AG04450 (cell line): ENCODE data around the gene XPNPEP2. TPM values are rescaled to one million over a fixed set of nuclear protein-coding genes. Genes with fewer than 3 reads are reported as not detected.

Source experiments
- CTCF ChIA-PET: fragments of 300-600, 350-600 bp; formaldehyde crosslinking; extraction: SDS; loops from one replicate; lab custom pipeline; 2022; ENCODE audit warnings: antibody characterized with exemption, inconsistent platforms; lab: Charles Lee
- POLR2A ChIA-PET: fragments of 350-600 bp; formaldehyde crosslinking; extraction: SDS; loops from one replicate; lab custom pipeline; 2021; ENCODE audit warnings: antibody characterized with exemption, inconsistent platforms; lab: Yijun Ruan, JAX
- DNase-seq: peaks from one replicate; pipeline ENCODE4 v3.0.0-alpha.2; 2011; ENCODE audit warnings: low read depth, low spot score
- H3K27ac ChIP-seq: one replicate; pipeline ENCODE4 v1.5.1; 2012; ENCODE audit warnings: low read depth, low read length, control low read depth
- H3K27me3 ChIP-seq: one replicate; pipeline ENCODE4 v1.6.0; 2012; ENCODE audit warnings: low read length; ENCODE audit not compliant: control insufficient read depth, insufficient read depth
- H3K4me3 ChIP-seq: 2 replicates; pipeline ENCODE4 v1.5.1; 2011; ENCODE audit warnings: mild to moderate bottlenecking, low read depth, low read length, control low read depth
- H3K9me3 ChIP-seq: 2 replicates; pipeline ENCODE4 v1.5.1; 2012; ENCODE audit warnings: low read length; ENCODE audit not compliant: control insufficient read depth, insufficient read depth
- CTCF ChIP-seq: IDR thresholded peaks from 2 replicates; pipeline ENCODE4 v1.5.1; 2011; ENCODE audit warnings: low read depth, low read length, control low read depth, inconsistent platforms
- polyA plus RNA-seq: library from polyadenylated mRNA; depleted of rRNA; stranded (reverse); fragments of >200 nt; gene quantifications from 2 replicates; pipeline ENCODE4 v1.2.3, GENCODE V29; 2011

Gene XPNPEP2
- polyA plus RNA-seq, 1 experiment, result 0.45 TPM

DNA sequence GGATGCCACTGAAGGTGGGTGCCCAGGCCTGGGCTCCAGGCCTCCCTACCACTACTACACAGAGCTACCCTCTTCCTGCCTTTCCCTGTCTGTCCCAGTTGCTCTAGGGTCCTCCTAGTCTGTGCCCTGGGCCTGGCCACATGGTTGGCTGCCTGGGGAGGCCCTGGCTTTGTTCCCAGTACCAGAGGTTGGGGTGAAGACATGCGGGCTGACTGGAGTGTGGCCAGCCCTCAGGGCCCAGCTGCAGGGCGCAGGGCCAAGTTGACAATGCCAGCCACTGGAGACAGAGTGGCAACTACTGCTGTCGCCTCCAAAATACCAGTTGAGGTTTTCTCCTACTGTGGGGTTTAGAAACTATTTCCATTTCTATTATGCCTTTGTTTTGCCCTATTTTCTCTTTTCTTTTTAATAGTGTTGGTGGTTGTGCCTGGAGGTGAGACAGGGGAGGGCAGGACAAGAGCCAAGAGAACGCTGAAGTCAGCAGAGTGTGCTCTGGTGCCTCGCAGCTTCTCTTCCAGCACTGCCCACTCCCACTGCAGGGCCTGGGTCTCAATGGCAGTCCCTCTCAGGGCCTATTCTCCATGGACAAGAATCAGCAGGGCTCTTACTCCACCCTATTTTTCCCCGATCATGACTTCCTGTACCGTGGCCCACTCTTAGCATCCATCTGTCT, 32.2 kb upstream of the XPNPEP2 start:
- no peak for DNase-seq
- Histone ChIP-seq H3K4me3 (no peak overlapping the region), H3K27ac (no peak overlapping the region), H3K27me3 (peaks cover 2% of the 10 kb centered on the region), H3K9me3 (no peaks in the 10 kb centered on the region)
- ChIA-PET CTCF (no interaction called here), POLR2A (no interaction called here)
- no peak for TF ChIP-seq CTCF

GRCh38 chrX:129714581-129714980, 24.2 kb upstream of the XPNPEP2 start:
- CTCF ChIA-PET, result interaction anchor here (2.6 kb wide), 1 partner anchor 12 kb away, joined by 11 read pairs; no protein-coding TSS in a partner anchor
- no peaks in the 10 kb centered on the region for H3K9me3 ChIP-seq
- H3K4me3 ChIP-seq, result no peak overlapping the region
- no peak for TF ChIP-seq CTCF
- H3K27ac ChIP-seq, result no peak overlapping the region
- peaks cover 3% of the 10 kb centered on the region for H3K27me3 ChIP-seq
- DNase-seq, result no peak
- POLR2A ChIA-PET, result no interaction called here

GRCh38 chrX:129716507-129716906, 22.3 kb upstream of the XPNPEP2 start:
- POLR2A ChIA-PET, result no interaction called here
- TF ChIP-seq CTCF, result no peak
- H3K27me3 ChIP-seq, result peaks cover 3% of the 10 kb centered on the region
- CTCF ChIA-PET, result no interaction called here
- no peak for DNase-seq
- H3K27ac ChIP-seq, result no peak overlapping the region
- no peaks in the 10 kb centered on the region for H3K9me3 ChIP-seq
- no peak overlapping the region for H3K4me3 ChIP-seq

GRCh38 chrX:129717892-129718291, 20.9 kb upstream of the XPNPEP2 start:
- TF ChIP-seq CTCF, result no peak
- CTCF ChIA-PET, result interaction anchor here (0.6 to 1.3 kb wide), 3 partner anchors 8 to 105 kb away, joined by 3 to 5 read pairs (median 4); no protein-coding TSS in a partner anchor
- POLR2A ChIA-PET, result no interaction called here
- Histone ChIP-seq H3K9me3 (no peaks in the 10 kb centered on the region), H3K4me3 (no peak overlapping the region), H3K27me3 (peaks cover 3% of the 10 kb centered on the region), H3K27ac (no peak overlapping the region)
- DNase-seq, result no peak

DNA sequence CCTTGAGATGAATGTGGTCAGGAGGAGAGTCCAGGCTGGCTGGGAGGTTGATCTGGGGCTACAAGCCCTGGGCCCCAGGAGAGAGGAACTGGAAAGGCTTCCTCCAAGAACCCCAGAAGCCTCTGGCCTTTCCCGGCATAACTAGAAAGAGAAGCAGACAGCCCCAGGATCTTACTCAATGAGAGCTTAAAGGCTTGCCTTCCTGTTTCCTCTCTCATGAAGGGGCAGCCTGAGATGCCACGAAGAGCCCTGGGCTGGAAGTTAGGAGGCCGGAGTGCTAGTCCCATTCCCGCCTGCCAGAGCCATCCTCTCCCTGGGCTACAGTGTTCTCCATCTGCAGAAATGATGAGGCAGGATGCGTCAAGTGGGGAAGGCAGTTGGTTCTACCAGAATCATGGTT, 20.1 kb upstream of the XPNPEP2 start:
- TF ChIP-seq CTCF, result no peak
- ChIA-PET POLR2A (no interaction called here), CTCF (interaction anchor here (0.9 kb wide), 1 partner anchor 7 kb away, joined by 5 read pairs; no protein-coding TSS in a partner anchor)
- Histone ChIP-seq H3K4me3 (no peak overlapping the region), H3K27me3 (peaks cover 3% of the 10 kb centered on the region), H3K27ac (no peak overlapping the region), H3K9me3 (no peaks in the 10 kb centered on the region)
- no peak for DNase-seq
